ENCODE data around the gene METAP1D.
"Not testable (repeated sequence)": the region's sequence is repeated elsewhere in the genome, so short reads cannot be mapped to it uniquely, and the experiment has no call there.

METAP1D gene

GRCh38 chr2:172048508-172049503 lies 49.1 kb downstream of the METAP1D start:
- no peak for DNase-seq (ENCODE audit: low spot score)

GRCh38 chr2:172049567-172050120 lies 49.9 kb downstream of the METAP1D start:
- DNase-seq (ENCODE audit: low spot score) = no peak

- DNase-seq (ENCODE audit: low spot score) = no peak
Observed at GRCh38 chr2:172050479-172051125, 50.8 kb downstream of the METAP1D start.

- DNase-seq (ENCODE audit: low spot score) = no peak
Observed at GRCh38 chr2:172052000-172052983, 52.5 kb downstream of the METAP1D start.

GRCh38 chr2:172053486-172053885 lies 53.7 kb downstream of the METAP1D start:
- no peak for DNase-seq (ENCODE audit: low spot score)

- DNase-seq (ENCODE audit: low spot score) = no peak
Observed at GRCh38 chr2:172056293-172056692, 56.5 kb downstream of the METAP1D start.

GRCh38 chr2:172058660-172059059 lies 58.9 kb downstream of the METAP1D start:
- DNase-seq (ENCODE audit: low spot score) = no peak

GRCh38 chr2:172060118-172060517 lies 60.4 kb downstream of the METAP1D start:
- not testable (repeated sequence) for DNase-seq (ENCODE audit: low spot score)

GRCh38 chr2:172062402-172063004 lies 62.8 kb downstream of the METAP1D start:
- DNase-seq (ENCODE audit: low spot score) = no peak

- DNase-seq (ENCODE audit: low spot score) = no peak
Observed at GRCh38 chr2:172063446-172063845, 63.7 kb downstream of the METAP1D start.

GRCh38 chr2:172065111-172065510 lies 65.4 kb downstream of the METAP1D start:
- no peak for DNase-seq (ENCODE audit: low spot score)

GRCh38 chr2:172066394-172066886 lies 66.7 kb downstream of the METAP1D start:
- DNase-seq (ENCODE audit: low spot score) = no peak

GRCh38 chr2:172067905-172068304 lies 68.2 kb downstream of the METAP1D start:
- not testable (repeated sequence) for DNase-seq (ENCODE audit: low spot score)

GRCh38 chr2:172070936-172071335 lies 71.2 kb downstream of the METAP1D start:
- no peak for DNase-seq (ENCODE audit: low spot score)

- no peak for DNase-seq (ENCODE audit: low spot score)
Observed at GRCh38 chr2:172072303-172072702, 72.5 kb downstream of the METAP1D start.

- no peak for DNase-seq (ENCODE audit: low spot score)
Observed at GRCh38 chr2:172072706-172073105, 73.0 kb downstream of the METAP1D start.

- no peak for DNase-seq (ENCODE audit: low spot score)
Observed at GRCh38 chr2:172073518-172073917, 73.8 kb downstream of the METAP1D start.

- DNase-seq (ENCODE audit: low spot score) = no peak
Observed at GRCh38 chr2:172074254-172074653, 74.5 kb downstream of the METAP1D start.

- no peak for DNase-seq (ENCODE audit: low spot score)
Observed at GRCh38 chr2:172079416-172079815, 79.7 kb downstream of the METAP1D start.

- no peak for DNase-seq (ENCODE audit: low spot score)
Observed at GRCh38 chr2:172079838-172080640, 80.3 kb downstream of the METAP1D start.
